ENCODE data around the gene PKM.

PKM gene

DNA sequence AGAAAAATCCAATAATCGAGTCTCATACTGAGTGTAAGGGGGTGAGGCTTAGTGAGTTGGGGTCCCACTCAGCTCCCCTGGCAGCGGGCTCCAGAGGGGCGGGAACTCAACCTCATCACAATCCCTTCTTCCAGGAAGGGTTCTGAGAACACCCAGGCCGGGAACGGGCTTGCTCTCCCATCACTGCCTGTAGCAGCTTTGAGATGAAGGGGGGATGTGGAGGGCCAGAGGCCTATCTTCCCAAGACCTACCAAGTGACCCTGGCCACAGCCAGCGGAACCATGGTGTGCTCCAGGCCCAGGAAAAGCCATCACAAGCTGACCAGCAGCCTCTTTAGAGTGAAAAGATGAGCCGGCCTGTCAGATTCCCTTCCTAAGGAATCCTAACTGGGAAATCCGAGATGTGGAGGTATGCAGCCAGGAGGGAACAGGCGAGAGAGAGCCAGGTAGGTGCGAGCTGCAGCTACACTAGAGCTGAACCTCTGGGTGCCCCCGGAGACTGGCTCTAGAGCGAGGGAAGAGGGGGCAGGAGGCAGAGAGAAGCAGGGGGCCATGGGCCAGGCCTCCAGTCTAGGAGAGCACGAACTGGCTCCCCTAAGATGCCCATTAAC is 51.9 kb downstream of the PKM start:
- DNase-seq: no peak
- Histone ChIP-seq H3K9me3 (ENCODE audit: severe bottlenecking) (no peaks in the 10 kb centered on the region), H3K27me3 (ENCODE audit: insufficient read depth, low read depth, severe bottlenecking) (no peaks in the 10 kb centered on the region), H3K27ac (no peak overlapping the region), H3K36me3 (no peaks in the 10 kb centered on the region), H3K4me3 (ENCODE audit: low read depth, low read length) (no peak overlapping the region)
- TF ChIP-seq, protein P1, sequence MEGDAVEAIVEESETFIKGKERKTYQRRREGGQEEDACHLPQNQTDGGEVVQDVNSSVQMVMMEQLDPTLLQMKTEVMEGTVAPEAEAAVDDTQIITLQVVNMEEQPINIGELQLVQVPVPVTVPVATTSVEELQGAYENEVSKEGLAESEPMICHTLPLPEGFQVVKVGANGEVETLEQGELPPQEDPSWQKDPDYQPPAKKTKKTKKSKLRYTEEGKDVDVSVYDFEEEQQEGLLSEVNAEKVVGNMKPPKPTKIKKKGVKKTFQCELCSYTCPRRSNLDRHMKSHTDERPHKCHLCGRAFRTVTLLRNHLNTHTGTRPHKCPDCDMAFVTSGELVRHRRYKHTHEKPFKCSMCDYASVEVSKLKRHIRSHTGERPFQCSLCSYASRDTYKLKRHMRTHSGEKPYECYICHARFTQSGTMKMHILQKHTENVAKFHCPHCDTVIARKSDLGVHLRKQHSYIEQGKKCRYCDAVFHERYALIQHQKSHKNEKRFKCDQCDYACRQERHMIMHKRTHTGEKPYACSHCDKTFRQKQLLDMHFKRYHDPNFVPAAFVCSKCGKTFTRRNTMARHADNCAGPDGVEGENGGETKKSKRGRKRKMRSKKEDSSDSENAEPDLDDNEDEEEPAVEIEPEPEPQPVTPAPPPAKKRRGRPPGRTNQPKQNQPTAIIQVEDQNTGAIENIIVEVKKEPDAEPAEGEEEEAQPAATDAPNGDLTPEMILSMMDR (IDR thresholded peaks at IDR 0.05; ENCODE audit: low read depth, low read length): no peak

DNA sequence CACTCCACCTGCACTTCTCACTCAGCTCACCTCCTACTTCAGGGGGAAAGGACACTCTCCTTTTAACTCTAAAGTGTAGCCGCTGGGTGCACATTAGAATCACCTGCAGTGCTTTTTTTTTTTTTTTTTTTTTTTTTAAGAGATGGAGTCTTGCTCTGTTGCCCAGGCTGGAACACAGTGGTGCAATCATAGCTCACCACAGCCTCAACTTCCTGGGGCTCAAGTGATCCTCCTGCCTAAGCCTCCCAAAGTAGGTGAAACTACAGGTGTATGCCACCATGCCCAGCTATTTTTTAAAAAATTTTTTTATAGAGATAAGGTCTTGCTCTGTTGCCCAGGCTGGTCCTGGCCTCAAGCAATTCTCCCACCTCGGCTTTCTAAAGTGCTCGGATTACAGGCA is 54.2 kb downstream of the PKM start:
- TF ChIP-seq, protein P1 (IDR thresholded peaks at IDR 0.05; ENCODE audit: low read depth, low read length): no peak
- no peak overlapping the region for H3K4me3 ChIP-seq (ENCODE audit: low read depth, low read length)
- H3K27ac ChIP-seq: no peak overlapping the region
- H3K36me3 ChIP-seq: no peaks in the 10 kb centered on the region
- H3K9me3 ChIP-seq (ENCODE audit: severe bottlenecking): no peaks in the 10 kb centered on the region
- H3K27me3 ChIP-seq (ENCODE audit: insufficient read depth, low read depth, severe bottlenecking): no peaks in the 10 kb centered on the region
- DNase-seq: no peak

DNA sequence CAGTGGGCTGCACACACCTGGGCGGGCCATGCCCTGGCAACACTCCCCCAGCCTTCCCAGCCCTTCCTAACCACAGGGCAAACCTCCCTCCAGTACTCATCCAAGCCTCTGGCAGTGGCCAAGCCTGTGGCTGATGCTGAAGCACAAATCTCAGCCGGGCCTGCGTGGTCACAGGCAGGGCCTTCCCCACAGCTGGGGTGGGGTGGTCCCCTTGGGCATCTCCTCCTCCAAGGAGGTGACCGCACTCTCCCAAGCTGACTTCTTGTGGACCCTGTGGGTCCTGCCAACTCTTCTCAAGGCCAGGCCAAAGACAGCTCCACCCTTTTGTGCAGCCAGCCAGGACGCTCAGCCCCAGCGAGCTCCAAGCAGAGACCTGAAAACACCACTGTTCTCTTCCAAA is 54.8 kb downstream of the PKM start:
- Histone ChIP-seq H3K36me3 (no peaks in the 10 kb centered on the region), H3K4me3 (ENCODE audit: low read depth, low read length) (no peak overlapping the region), H3K9me3 (ENCODE audit: severe bottlenecking) (no peaks in the 10 kb centered on the region), H3K27me3 (ENCODE audit: insufficient read depth, low read depth, severe bottlenecking) (no peaks in the 10 kb centered on the region), H3K27ac (no peak overlapping the region)
- DNase-seq: no peak
- TF ChIP-seq, protein P1 (IDR thresholded peaks at IDR 0.05; ENCODE audit: low read depth, low read length): no peak

DNA sequence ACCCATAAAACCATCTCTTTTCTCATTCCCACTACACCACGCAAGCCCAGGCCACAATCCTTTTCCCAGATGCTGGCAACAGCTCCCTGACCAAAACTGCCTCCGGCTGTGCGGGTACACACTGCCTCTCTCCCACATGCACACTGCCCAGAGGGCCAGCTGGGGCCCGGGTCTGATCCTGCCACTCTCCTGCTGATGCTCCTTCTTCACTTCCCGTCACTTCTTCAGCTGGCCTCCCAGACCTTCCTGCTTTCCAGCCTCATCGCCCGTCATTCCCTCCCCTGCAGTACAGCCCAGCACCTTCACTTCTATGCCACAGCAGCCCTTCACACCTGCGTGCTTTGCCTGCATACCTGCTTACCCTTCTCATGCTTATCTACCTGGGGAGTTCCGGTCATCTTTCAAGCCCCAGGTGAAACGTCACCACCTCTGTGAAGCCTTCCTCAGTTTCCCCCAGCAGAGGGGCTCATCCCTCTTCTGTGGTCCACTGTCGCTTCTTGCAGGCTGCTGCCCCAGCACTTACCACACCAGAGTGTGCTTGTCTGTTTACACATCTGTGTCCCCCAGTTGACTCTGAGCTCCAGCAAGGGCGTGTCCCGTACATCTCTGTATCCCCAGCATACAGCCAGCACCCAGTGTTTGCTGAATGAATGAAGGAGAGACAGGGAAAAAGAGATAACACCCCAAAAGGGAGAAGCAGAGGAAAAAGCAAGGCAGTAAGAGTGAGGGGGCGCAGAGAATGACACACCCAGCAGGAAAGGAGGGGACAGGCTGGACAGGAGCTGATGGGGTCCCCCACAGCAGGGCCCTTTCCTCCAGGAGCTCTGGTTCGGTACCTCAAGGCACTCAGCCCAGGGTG is 55.6 kb downstream of the PKM start:
- Histone ChIP-seq H3K4me3 (ENCODE audit: low read depth, low read length) (no peak overlapping the region), H3K9me3 (ENCODE audit: severe bottlenecking) (no peaks in the 10 kb centered on the region), H3K27me3 (ENCODE audit: insufficient read depth, low read depth, severe bottlenecking) (no peaks in the 10 kb centered on the region), H3K36me3 (no peaks in the 10 kb centered on the region), H3K27ac (no peak overlapping the region)
- no peak for DNase-seq
- TF ChIP-seq, protein P1 (IDR thresholded peaks at IDR 0.05; ENCODE audit: low read depth, low read length): no peak

DNA sequence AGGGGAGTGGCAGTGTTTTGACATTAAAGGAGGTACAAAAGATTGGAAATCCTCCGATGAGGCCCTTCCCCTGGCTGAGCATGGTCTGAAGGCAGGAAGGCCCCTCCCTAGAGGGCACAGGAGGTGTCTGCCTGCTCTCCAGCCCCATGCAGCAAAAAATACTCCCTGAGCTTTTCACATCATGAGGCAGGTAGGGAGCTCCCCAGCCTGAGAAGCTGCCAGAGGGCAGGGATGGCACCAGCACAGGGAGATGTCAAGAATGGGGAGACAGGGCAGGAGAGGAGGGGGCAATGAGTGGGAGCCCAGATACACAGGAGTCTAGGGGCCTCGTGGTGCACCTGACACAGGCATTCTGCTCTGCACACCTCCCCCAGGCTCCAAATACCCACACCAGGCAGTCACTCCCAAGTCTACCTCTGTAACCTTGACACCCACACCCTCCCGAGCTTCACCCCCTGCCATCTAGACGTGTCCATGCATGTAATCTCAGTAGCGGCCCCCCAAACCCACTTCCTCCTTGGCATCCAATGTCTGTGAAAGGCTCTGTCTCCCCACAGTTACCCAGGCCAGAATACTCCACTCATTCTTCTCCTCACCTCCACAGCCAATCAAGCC is 56.3 kb downstream of the PKM start:
- Histone ChIP-seq H3K27ac (no peak overlapping the region), H3K36me3 (no peaks in the 10 kb centered on the region), H3K27me3 (ENCODE audit: insufficient read depth, low read depth, severe bottlenecking) (no peaks in the 10 kb centered on the region), H3K4me3 (ENCODE audit: low read depth, low read length) (no peak overlapping the region), H3K9me3 (ENCODE audit: severe bottlenecking) (no peaks in the 10 kb centered on the region)
- TF ChIP-seq, protein P1 (IDR thresholded peaks at IDR 0.05; ENCODE audit: low read depth, low read length): no peak
- DNase-seq: no peak
